GM18520 (cell line): ENCODE measurements around the gene NECAB3.
"Not testable (repeated sequence)": the region's sequence is repeated elsewhere in the genome, so short reads cannot be mapped to it uniquely, and the experiment has no call there.

Source experiments
- ATAC-seq: cut with Tn5 transposase; IDR thresholded peaks from one replicate; pipeline ENCODE4 v1.9.1; 2021; ENCODE audit not compliant: unreplicated experiment

The NECAB3 gene

DNA sequence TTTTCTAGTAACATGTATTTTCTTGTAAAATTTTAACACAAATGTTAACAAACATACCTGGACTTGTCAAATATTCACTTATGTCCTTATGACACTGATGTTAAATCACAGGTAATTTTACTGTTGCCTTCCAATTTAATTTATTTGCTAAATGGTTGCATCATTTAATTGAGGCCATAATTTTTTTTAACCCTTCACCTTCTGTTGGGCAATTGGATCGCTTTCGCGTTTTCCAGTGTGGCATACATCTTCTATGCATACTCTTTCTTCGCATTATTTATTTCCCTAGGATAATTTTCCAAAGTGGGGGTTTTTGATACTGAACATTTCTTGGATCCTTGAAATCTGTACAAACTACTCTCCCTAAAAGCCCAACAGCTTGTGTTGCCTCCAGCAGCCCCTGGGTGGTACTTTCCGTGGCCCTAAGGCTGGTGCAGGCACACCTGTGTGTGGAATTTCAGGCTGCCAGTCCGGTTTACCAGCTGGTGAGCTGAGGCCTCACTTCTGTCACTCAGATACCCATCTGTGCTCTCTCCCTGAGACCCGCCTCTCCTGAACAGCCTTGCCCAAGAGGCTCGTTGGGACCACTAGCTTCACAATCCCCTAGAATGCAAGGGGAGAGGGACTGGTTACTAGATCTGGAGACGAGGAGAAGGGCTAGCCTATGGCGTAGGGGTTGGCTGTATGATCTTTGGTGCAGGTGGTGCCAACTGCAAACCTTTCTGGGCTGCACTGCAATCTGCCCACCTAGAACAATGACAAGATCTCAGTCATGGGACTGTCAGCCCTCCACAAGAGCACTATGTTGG is 23.3 kb downstream of the NECAB3 start:
- ATAC-seq: no peak

DNA sequence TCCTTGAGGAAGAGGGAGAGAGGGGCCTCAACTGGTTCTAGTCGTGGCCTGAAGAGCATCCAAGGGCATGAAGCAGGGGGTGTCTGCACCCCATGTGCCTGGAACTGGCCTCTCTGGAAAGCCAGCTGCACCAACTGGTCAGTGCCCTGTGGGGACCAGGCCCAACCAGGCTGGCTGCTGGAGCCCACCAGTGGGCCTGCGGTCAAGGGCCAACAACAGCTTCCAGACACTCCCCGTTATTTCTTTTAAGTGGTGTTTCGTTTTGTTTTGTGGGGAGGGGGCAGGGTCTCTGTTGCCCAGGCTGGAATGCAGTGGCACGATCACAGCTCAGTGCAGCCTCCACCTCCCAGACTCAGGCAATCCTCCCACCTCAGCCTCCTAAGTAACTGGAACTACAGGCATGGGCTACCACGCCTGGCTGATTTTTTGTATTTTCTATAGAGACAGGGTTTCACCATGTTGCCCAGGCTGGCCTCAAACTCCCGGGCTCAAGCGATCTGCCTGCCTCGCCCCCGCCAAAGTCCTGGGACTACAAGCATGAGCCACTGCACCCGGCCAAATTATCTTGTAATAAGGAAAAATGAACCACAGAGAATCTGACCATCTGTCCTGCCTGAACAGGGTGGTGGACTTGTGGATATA is 24.0 kb downstream of the NECAB3 start:
- no peak for ATAC-seq

GRCh38 chr20:33649201-33649681 is 25.0 kb downstream of the NECAB3 start:
- no peak for ATAC-seq

- no peak for ATAC-seq
Observed at GRCh38 chr20:33648396-33649004, 25.7 kb downstream of the NECAB3 start.

DNA sequence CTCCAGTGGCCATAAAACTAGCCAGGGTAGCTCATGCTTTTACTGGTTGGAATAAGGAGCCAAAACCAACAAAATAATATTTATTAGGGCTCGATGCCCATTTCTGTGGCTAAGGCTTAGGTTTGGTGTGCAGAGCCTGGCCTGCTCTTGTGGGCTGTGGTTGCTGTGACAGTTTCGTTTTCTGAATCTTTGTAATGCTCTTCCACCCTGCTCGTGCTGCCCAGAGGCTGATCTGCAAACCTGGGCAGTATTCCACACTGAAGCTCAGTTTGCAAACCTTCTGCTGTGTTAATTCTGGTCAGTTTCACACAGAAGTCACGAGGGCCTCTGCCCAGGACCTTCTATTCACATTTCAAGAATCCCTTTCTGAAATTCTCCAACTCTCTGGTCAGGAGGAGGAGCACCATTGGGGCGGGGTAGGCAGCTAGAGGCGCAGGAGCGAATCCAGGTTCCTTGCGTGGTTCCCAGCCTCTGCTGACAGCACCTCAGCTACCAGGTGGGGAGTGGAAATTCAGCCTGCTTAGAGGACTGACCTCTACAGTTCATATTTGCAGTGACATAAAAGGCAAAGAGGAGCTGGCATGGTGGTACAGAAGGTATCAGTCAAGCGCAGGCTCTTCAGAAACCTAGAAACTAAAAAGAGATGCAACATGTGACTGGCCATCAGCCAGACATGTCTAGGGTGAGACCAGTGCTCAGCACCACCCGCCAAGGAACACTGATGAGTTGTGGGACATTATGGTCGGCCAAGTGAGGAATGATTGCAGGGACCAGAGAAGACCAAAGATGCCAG is 26.4 kb downstream of the NECAB3 start:
- no peak for ATAC-seq

- ATAC-seq: not testable (repeated sequence)
Observed at GRCh38 chr20:33646959-33647602, 27.1 kb downstream of the NECAB3 start.

GRCh38 chr20:33646191-33646590 is 28.0 kb downstream of the NECAB3 start:
- ATAC-seq: no peak

- ATAC-seq: no peak
Observed at GRCh38 chr20:33645396-33645795, 28.8 kb downstream of the NECAB3 start.

DNA sequence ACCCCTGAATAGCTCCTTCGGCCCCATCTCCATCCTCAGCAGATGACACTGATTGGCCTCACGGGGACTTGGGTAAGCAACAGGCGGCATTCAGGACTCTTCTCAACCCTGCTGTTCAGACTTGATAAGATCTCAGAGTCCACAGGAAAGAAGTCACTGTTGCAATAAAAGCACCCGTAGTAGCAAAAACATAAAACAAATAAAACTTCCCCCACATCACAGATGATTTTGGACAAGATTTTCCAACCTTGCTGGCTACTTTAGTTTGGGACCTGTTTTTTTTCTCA is 29.2 kb downstream of the NECAB3 start:
- ATAC-seq: no peak

DNA sequence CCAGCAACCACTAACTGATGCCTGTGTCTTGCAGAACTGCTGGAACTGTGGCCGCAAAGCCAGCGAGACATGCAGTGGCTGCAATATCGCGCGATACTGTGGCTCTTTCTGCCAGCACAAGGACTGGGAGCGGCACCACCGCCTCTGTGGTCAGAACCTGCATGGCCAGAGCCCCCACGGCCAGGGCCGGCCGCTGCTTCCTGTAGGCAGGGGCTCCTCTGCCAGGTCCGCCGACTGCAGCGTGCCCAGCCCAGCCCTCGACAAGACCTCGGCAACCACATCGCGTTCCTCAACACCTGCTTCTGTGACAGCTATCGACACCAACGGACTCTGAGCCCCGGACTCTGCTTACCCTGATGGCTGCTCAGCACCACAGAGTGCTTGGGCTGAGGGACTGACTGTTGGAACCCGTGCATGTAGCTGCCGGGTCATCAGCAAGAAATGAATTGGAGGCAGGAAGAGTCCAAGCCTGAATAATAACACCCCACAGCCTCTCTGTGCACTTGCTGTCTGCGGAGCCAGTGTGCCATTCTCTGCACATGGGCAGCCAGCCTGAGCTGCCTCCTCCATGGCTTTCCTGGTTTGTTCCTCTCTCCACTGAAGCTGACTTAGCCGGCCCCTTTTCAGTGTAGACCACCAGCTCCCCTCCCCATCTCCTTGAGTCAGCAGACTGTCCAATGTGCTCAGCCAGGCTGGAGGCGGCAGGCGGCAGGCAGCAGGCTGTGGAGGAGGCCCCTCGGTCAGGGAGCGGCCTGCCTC is 29.7 kb downstream of the NECAB3 start:
- no peak for ATAC-seq

DNA sequence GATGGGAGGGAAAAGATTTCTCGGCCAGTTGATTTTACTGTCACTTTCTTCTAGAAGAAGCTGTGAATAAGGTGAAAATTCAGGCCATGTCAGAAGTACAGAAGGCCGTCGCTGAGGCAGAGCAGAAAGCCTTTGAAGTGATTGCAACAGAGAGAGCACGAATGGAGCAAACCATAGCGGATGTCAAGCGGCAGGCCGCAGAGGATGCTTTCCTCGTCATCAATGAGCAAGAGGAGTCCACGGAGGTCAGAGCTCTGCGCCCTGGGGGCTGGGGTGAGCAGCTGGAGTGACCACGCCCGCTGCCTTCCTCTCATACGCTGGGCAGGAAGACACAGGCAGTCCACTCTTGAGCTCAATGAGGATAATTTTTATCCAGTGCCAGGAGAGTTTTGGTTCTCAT is 33.9 kb downstream of the NECAB3 start:
- no peak for ATAC-seq

- no peak for ATAC-seq
Observed at GRCh38 chr20:33636776-33637175, 37.5 kb downstream of the NECAB3 start.

- ATAC-seq: no peak
Observed at GRCh38 chr20:33635341-33635740, 38.9 kb downstream of the NECAB3 start.

DNA sequence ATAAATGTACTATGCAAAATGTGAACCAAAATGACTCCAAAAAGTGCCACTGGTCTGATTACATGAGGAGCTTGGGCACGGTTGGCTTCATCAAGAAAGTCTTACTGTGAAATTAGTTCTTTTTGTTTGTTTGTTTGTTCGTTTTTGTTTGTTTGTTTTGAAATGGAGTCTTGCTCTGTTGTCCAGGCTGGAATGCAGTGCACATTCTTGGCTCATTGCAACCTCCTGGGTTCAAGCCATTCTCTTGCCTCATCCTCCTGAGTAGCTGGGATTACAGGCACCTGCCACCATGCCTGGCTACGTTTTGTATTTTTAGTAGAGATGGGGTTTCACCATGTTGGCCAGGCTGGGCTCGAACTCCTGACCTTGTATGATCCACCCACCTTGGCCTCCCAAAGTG is 42.3 kb downstream of the NECAB3 start:
- not testable (repeated sequence) for ATAC-seq

DNA sequence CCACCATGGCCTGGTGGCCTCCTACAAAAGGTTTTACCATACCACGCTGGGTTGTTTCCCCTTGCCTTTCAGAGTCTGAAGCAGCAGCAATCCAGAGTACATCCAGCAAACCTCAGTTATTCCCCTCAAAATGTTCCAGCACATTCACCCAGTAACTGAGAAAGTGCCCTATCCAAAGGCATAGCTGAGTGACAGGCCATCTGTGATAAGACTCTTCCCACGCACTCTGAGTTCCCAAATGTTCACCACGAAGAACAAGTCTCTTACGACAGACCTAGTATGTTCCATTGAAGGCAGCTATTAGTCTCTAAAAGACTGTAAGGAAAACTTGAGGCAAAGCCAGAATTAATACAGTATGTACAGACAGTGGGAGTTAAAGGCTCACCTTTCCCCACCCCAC is 43.7 kb downstream of the NECAB3 start:
- ATAC-seq: no peak

- ATAC-seq: no peak
Observed at GRCh38 chr20:33629979-33630378, 44.2 kb downstream of the NECAB3 start.

DNA sequence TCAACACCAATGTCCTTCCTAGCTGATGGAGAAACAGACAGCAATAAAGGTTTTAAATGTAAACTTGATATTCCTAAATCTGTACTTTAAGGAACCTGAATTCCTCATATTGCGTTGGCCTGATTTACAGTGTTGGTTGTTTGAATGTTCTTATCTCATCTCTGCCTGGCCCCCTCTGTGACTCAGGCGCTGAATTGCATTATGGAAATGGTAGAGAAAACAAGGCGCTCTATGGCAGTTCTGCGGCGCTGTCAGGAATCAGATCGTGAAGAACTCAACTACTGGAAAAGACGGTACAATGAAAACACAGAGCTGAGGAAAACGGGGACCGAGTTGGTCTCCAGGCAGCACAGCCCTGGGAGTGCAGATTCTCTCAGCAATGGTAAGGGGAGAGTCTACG is 44.7 kb downstream of the NECAB3 start:
- ATAC-seq: no peak

- ATAC-seq: no peak
Observed at GRCh38 chr20:33627577-33628216, 46.5 kb downstream of the NECAB3 start.

DNA sequence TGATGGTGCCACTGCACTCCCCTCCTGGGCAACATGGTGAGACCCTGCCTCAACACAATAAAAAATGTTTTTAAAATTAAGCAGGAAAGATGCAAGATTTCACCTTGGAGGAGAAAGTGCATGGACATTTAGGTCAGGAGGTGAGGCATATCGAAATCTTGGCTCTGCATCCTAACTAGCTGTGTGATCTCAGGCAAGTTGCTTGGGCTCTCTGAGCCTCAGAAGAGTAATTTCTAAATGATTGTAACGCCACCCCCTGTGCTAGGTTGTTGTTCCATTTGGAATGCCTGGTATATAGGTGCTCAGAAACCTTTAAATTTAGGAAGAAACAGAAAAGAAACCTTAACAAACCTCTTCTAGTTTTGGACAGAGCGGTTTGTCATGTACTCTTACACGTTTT is 48.0 kb downstream of the NECAB3 start:
- ATAC-seq: no peak

- ATAC-seq: no peak
Observed at GRCh38 chr20:33624399-33624798, 49.8 kb downstream of the NECAB3 start.
